DMS114 treated with DMSO at 0.1 percent for 48 hours (cell line): ENCODE results near the gene IMPDH1.

Experiments
- DNase-seq: peaks from one replicate; lab custom pipeline; 2025; ENCODE audit not compliant: unreplicated experiment; lab: John Stamatoyannopoulos, UW

The IMPDH1 gene

DNA sequence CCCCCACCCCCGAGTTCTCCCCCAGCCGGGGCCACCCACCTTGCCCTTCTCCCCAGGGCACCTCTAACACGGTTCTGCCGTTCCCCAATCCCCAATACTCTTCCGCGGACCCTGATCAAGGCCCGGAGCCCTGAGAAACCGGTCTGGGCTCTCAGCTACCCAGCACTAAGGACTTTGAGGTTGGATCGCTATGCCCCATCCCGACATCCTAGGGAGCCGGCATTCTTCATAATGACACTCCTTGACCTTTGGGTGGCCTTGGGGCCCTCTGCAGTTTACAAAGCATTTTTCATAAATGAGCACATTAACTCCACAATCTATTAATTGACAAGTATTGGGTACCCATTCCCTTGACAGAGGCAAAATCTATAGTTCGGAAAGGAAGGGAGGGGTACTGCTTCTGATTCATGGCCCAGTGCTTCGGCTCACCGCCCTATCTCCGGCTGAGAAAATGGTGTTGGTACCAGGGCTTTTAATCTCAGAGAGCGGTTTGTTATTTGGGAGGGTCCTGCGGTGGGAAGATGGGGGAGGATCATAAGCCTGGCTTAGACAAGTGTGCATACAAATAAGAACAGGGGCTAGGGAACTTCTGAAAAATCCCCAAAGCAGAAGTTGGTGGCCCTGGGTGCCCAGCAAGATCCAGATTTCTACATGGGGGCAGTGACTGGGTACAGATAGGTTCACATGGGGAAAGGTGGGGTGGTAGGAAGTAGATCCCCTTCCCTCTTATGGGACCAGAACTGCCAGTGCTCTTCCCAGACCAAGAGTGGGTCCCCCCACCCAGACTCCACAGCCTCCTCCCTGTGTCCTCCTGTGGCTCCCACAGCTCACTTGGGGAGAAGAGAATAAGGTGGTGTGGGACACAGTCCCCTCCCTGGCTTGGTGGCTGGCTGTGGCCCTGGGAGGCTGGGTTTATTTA, 3.2 kb downstream of the IMPDH1 start:
- no peak for DNase-seq

DNA sequence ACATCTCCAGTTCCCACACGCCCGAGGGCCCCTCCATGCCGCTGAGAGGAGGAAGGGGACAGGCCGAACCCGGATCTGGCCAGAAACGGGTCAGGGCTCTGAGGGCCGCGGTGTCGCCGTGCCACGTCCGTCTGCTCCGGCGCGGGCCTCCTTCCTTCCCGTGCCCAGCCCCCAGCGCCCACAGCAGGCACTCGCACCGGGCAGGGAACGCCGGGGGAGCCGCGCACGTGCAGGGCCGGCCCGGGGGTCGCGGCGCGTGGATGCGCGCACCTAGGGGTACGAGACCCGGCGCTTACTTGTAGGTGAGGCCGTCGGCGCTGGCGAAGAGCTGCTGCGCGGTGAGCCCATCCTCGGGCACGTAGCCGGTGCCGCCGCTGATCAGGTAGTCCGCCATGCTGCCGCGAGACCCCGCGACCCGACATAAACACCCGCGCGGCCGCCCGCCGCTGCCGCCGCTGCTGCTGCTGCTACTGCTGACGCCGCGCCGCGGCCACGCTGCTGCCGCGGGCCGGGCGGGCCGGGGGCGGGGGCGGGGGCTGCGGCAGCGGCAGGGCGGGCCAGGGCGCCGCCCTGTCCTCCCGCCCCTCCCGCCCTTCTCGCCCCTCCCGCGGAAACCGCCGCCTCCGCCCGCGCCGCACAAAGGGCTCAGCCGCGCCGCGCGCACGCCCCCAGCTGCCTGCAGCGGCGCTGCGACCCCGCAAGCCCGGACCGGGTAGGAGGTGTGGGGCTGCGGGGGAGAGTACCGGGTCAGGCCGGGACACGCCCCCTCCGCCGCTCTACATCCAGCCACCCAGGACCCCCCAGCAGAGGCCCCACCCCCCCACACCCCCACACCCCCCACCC, 4.1 kb downstream of the IMPDH1 start:
- no peak for DNase-seq

DNA sequence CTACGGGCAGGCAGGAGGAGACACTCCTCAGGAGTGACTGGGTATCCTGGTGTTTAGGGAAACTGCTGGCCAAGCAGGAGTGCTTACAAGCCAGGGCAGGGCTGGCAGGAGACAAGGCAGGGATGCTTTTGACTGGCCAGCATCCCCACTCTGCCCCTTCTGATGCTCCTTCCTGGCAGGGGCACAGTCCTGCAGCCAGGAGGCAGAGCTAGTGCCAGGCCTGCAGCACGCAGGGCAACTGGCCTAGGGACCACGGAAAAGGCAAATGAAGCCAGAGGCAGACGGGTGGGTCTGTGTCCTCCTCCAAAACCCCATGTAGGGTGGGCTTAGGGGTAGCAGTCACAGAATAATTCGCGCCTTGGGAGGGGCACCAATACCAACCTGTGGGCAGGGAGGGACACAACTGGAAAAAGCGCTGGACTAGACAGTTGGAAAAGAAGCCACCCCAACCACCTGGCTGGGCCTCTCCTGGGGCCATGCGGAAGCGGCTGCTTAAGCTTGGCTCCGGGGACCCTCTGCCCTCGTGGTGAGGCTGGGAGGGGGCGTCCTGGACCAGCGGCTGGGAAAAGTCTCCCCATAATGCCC, 4.8 kb downstream of the IMPDH1 start:
- no peak for DNase-seq

DNA sequence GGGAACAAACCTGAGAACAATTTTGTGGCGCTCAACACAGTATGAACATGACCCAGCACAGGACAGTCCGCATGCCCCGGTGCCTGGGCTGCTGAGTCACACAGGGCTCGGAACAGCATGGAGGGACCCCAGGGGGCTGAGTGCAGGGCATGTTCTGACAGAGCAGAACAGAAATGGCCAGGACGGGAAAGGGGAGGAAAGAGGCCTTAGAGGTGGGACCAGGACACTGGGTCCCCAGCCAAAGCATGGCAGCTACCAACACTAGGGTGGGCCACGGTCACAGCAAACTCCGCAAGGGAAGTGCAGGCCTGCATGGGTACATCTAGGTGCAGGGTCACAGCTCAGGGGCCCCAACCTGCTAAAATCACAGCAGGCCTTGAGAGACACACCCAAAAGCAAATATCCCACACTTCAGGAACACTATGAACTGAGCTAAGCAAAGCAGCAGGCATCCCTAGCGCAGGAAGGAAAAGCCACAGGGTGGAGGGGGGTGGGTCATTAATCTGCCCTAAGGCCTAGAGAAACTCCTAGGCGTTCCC, 5.6 kb downstream of the IMPDH1 start:
- no peak for DNase-seq

DNA sequence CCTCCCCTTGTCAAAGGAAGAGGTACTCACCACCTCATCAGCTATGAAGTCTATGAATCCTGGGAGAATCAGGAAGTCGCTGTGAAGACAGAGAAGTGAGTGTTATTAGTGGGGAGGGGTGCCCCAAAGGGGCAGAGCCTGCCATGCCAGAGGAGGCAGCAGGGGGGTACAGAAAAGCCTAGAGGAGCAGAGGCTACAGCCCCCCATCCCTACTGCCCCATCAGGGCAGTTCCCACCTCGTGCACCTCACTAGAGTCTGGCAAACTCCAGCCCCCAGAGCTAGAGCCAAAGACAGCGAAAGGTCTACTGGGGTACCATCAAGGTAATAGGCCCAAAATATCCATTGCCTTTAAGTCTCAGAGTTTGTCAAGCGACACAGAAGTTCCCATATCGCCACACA, 6.1 kb downstream of the IMPDH1 start:
- DNase-seq, result no peak

DNA sequence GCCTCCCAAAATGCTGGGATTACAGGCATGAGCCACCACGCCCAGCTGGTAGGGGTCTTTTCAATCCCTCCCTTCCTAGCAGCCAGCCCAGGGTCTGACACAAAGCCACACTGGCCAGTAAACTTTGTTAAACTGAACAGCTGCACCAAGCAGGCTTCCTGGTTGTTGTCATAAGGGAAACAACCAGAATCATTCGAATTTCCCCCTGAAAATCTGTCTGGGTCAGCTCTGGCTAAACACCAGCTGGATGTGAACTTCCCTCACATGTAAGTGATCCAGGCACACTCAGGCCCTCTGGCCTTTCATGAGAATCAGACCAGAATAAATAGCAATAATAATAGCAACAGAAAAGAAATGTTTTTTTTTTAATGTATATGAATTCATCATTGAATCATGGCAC, 7.4 kb downstream of the IMPDH1 start:
- no peak for DNase-seq

DNA sequence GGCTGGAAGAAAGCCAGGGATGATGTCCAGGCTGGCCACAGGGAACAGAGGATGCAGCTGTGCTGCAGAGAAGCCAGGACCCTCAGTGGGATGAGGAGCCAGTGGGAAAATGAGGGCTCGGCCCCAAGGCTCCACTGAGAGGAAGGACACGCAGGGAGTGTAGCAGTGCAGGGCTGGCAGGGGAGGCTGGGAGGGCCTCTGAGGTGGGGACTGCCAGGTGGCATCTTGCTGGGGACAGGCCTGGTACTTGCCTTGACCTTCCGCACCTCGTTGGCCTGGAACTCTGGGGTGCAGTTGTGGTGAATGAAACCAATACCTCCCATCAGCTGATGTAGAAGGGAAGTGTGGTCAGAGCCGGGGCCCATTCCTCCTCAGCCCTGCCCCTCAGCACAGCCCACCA, 9.2 kb downstream of the IMPDH1 start:
- no peak for DNase-seq

DNA sequence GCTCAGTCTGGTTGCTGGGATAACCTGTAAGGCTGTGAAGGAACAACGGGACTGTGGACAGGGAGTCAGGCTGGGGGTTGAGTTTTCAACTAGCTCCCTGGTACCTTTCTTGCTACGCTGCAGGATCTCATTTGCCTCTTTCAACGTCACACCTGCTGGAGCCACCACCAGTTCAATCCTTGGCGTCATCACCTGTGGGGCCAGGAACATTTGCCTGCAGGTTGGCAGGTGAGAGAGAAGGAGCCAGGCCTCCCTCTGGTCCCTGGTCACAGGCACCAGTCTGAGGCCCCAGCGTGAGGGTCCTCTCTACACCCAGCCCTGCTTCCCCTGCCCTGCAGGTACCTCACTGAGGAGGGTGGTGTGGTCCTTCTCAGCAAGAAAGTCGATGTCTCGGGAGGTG, 9.8 kb downstream of the IMPDH1 start:
- DNase-seq, result no peak

DNA sequence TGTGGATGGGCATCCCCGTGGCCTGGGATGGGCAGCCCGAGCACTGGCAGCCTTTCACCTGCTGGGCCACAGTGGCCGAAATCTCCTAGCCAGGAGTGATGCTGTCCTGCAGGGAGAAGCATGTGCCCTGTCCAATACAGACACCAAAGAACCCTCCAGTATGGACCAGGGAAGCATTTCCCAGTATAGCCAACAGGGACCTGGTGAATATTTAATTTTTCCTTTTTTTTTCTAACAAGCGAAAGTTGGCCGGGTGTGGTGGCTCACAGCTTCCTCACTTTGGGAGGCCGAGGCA, 11.0 kb downstream of the IMPDH1 start:
- DNase-seq, result no peak

DNA sequence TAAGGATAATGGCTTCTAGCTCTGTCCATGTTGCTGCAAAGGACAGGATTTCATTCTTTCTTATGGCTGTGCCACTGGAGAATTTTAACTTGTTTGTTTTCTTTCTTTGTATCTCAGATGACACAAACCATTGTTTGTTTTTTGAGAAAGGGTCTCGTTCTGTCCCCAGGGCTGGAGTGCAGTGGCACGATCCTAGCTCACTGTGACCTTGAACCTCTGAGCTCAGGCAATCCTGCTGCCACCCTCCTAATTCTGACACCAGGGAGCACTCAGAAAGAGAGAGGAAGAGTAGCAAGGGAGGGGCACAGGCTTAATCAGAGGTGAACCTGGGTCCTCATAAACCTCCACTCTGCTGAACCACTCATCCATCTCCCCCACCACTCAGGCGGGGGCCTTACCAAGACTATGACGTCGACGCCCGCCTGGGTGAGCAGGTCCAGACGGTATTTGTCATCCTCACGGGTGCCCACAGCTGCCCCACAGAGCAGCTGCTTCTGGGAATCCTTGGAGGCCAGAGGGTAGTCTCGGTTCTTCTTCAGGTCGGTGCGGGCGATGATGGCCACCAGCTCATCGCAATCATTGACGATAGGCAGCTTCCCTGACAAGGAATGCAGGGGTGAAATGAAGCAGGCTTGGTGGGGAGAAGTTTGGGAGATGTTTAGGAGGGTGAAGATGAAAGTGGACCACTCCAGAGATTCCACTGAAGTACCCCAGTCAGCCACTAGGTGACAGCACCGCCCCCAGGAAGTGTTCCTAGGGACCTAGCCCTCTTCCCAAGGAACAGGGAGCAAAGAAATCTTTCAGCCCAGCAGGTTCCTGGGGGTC, 11.6 kb downstream of the IMPDH1 start:
- DNase-seq, result peak; percentile 22

DNA sequence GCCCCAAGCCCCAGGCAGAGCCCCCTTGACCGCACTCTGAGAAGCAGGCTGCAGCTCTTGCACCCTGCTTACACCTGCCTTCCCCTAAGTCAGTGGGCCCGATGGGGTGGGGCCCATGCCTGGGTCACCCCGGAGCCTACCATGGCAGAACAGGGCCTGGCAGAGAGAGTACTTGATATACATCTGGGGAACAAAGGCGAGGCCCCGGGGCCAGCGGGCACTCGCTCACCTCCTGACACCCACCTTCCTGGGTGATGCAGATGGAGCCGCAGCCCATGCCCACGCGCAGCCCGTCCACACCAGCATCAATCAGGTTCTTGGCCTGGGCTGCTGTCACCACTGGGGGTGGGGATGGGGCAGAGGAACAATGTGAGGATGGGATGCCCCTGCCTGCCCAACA, 13.4 kb downstream of the IMPDH1 start:
- no peak for DNase-seq

DNA sequence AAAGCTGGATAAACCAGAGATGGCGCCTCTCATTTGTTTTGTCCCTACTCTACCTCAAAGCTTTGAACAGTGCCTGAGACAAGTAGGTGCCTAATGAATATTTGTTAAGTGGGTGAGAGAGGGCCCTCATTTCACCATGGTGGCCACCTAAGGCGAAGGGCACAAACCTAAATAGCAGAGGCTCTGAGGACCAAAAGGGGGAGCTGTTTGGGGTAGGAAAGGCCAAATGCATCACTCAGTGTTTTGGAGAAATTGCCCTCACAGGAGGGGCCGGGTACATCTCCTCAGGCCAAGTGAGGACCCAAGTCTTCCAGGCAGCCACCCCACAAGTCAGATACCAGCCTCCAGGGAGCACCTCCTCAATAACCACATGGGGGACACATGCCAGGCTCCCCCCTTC, 14.0 kb downstream of the IMPDH1 start:
- DNase-seq, result no peak

DNA sequence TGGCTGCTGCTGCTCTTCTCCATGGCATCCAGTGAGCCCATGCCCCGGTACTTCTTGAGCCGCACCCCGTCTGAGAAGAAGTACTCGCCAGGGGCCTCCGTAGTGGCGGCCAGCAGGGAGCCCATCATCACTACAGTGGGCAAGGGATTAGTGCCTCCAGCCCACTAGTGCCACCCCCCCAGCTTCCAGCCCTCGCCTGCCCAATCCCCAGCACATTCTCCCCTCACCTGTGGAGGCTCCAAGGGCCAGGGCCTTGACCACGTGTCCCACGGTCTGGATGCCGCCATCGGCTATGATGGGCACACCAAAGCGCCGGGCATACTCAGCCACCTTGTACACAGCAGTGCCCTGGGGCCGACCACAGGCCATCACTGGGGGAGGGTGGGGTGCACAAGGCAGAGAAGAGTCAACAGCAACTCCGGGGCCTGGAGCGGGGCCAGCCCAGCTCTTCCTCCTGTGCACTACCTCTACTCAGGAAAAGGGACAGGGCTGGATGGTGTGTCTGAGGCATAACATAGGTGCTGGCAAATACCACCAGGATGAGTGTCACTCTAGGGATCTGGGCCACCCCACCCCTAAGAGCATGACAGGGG, 14.8 kb downstream of the IMPDH1 start:
- no peak for DNase-seq

DNA sequence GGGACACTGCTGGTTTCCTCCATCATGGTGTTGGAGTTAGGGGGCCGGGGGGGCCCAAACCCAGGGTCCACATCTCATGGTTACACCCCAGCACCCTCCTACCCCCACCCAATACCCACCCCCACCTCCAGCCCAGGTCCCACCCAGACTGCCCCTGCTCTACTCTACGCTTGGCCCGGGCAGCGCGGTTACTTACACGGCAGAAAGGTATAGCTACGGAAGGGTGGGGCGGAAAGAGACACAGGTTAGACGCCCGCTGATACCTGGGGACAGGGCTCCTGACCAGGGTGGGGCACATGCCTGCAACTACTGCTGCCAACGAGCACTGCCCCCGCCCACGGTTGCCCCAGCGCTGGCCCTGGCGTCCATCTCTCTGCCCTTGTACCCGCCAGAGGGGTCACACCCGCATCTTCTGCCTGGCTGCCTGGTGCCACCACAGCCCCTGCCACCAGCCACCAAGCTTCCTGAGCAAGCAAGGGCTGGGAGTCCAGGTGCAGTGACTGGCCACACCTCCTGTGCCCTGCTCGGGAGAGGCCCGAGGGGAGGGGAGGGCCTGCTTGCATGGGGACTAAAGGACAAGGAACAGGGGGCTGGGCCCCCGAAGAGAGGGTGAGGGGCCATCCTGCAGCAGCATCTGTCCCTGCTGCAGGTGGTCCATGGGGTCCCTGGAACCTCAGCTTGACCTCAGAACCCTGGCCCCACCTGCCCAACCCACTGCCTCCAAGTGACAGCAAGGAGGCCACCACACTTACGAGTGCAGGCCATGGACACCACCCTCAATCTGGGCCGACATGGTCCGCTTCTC, 16.1 kb downstream of the IMPDH1 start:
- no peak for DNase-seq

DNA sequence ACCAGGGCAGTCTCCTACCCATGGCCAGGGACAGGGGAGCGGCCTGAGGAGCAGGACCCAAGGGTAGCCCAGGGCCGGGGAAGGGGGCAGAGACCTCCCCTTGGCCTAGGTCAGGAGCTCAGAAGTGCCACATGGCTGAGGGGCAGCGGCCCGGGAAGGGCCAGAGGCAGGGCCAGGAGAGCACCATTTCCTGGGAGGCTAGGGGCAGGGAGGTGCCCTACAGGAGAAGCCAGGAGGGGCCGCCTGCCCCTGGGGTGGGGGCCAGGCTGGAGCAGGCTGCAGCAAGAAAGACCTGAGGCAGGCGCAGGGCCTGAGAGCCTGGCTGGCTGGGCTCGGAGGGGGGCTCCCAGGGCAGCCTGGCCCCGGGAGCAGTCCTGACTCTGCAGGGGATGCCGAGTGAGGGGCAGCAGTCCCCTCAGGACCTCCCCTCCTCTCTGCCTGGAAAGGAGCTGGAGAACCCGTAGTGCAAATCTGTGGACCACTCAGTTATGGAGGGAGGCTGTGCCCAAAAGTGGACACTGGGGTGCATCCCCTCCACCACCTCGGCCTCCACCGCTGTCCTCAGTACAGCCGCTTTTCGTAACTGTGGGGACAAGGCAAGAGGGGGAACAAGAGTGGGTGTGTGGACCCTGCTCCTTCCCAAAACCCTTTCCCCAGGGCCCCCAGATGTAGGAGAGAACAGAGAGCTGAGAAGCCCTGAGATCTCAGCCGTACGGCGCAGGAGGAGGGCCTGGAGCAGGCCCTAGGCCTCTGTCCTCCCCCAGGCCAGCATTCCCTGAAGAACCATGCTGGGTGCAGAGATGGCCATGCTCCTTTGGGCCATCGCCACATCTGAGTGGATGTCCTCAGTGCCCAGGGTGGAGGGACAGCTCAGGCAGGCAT, 17.1 kb downstream of the IMPDH1 start:
- DNase-seq, result no peak

DNA sequence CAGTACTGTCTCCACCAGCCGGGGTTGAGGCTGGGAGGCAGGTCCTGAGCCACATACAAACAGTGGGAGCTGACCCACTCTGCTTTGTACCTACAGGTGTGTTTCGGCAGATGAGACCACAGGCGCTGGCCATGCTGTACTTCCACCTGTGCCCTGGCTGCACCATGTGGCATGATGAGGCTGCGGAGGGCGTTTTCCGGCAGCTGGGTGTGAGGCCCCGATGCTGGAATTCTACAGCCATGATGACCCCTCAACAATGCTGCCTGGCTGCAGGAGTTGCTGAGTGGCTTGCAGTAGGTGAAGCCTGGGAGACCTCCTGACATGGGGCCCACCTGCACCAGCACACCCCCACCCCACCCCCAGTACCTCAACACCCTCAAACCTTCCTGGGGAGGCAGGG, 18.0 kb downstream of the IMPDH1 start:
- DNase-seq, result no peak

DNA sequence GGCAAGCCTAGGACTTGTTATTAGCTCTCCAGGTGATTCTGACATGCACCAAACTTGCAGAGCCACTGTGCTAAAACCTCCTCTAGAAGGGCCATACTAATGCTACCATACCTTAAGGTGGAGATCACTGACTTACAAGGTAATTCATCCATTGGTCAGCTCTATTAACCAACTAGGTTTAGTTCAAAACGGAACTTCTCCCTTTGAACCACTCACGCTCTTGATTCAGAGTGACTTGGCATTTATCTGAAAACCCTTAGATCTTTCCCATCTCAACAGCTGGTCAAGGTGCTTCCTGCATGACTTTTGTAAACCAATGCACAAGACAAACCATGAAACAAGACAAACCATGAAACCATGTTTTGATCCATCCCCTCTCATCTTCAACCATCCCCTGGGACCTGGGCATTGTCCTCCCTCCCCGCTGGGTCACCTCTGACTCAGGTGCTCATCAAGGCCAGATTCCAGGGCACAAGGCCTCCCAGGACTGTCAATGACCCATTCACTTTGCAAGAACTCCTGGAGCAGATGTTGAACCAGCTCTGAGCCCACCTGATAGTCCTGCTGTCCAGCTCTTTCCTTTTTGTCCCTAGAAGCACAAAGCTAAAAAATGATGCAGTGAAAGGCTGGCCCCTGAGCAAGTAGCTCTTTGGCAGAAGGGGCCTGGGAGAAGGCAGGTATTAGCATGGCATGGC, 18.8 kb downstream of the IMPDH1 start:
- DNase-seq, result no peak
